DMS 273 treated with DMSO at 0.1 percent for 48 hours (cell line): ENCODE results near the gene IFITM10.
"Not testable (repeated sequence)": the region's sequence is repeated elsewhere in the genome, so short reads cannot be mapped to it uniquely, and the experiment has no call there.

Experiments
- DNase-seq: peaks from one replicate; lab custom pipeline; 2025; lab: John Stamatoyannopoulos, UW

Gene IFITM10

DNA sequence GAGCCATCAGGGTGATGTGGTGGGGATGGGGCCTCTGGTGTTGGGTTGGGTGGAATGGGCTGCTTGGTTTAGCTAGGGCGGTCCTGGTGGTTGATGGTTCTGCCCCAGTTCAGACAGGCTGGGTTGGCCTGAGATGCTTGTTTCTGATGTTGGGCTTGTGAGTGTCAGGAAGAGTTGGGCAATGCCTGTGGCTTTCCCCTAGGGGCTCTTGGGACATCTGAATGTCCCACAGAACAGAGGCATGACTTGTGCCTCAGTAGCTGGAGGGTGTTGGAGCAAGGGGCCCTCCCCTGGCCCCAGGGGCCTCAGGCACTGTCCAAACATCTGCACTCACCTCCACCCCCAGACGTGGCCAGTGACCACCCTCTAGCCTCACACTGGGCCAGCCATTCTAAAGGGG, 27.3 kb upstream of the IFITM10 start:
- no peak for DNase-seq

GRCh38 chr11:1776944-1777715, 26.7 kb upstream of the IFITM10 start:
- DNase-seq: no peak

DNA sequence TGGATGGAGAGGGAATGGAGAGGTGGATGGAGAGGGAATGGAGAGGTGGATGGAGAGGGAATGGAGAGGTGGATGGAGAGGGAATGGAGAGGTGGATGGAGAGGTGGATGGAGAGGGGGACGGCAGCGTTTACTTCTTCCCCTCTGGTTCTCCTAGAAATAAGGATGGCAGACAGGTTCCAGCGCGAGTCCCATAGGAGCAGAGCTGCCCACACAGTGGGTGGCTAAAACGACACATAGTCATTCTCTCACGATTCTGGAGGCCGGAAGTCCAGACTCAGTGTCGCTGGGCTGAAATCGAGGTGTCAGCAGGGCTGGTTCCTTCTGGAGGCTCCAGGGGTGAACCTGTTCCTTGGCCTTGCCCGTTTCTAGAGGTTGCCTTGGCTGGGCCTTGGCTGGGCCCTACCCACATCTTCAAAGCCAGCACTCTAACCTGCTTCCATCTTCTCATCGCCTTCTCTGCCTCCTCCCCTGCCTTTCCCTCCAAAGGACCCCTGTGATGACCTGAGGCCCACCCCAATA, 26.0 kb upstream of the IFITM10 start:
- DNase-seq: no peak

- DNase-seq: no peak
These were observed 24.5 kb upstream of the IFITM10 start for GRCh38 chr11:1774886-1775285.

GRCh38 chr11:1773994-1774550, 23.7 kb upstream of the IFITM10 start:
- DNase-seq: no peak

DNA sequence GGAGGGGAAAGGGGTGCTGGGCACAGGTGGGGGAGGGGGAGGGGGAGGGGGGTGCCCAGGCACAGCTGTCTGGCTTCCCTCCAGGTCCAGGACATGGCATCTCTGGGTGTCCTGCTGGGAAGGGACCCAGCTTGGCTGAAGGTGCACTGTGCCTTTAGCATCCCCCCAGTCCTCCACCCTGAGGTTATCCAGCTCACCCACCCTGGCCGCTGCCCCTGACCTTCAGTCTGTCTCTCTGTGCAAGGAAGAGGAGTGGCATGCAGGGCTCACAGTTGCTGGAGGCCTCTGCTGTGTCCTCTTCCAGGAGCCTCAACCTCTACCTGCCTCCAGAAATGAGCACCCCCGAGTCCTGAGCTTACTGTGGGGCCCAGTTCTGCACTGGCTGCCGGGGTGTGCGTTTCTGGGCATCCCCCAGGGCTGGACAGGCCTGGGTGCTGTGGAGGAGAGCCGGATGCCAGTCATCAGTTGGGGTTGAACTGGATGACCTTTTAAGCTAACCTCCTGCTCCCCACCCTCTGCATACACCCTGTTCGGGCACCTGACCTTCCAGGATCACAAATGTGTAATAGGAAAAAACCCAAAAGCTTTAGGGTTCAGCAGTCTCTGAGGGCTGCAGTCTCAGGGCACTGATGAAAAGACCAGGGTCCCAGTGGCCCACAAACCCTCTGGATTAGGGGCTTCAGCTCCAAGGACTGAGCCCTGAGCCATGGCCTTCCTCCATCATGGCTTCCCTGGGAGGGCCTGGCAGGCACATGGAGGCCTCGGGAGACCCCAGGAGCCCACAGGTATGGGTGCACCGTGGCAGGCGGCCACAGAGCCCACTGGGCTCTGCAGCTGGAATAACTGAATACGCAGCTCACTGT, 23.0 kb upstream of the IFITM10 start:
- no peak for DNase-seq

DNA sequence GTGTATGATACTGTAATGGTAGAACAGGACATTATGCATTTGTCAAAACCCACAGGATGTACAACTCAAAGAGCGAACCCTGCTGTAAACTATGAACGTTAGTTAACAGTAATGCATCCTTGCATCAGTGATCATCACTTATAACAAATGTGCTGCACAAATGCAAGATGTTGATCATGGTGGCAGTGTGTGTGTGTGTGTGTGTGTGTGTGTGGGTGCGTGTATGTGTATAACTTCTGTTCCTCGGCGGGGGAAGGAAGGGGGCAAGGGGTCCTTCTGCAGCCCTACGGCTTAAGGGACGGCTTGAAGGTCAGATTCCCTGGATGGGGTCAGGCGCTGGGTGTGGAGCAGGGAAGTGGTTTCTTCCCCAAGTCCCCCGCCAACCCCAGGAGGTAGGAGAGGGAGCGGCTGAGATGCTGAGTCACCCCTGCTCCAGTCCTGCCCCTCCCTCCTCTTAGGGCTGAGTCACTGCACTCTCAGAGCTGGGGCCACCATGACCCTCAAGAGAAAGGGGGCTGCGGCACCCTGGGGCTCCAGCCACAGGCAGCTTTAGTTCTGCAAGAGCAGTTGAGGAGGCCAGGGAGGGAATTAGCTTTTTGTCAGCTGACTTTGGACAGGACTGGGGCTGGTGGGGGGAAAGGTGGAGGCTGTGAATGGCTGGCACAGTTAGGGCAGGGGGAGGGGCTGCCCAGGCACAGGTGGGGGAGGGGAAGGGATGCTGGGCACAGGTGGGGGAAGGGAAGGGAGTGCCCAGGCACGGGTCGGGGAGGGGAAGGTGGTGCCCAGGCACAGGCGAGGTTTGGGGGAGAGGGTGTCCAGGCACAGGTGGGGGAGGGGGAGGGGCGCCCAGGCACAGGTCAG, 22.1 kb upstream of the IFITM10 start:
- DNase-seq: no peak

DNA sequence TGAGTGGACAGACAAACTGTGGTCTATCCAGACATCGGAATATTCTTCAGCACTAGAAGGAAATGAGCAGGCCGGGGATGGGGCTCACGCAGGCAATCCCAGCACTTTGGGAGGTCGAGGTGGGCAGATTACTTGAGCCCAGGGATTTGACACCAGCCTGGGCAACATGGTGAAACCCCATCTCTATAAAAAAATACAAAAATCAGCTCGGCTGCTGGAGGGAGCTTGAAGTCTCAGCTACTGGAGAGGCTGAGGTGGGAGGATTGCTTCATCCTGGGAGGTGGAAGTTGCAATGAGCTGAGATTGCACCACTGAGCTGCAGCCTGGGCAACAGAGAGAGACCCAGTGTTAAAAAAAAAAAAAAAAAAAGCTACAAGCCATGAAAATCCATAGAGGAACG, 21.3 kb upstream of the IFITM10 start:
- DNase-seq: no peak

- DNase-seq: no peak
These were observed 20.9 kb upstream of the IFITM10 start for GRCh38 chr11:1771273-1771672.

DNA sequence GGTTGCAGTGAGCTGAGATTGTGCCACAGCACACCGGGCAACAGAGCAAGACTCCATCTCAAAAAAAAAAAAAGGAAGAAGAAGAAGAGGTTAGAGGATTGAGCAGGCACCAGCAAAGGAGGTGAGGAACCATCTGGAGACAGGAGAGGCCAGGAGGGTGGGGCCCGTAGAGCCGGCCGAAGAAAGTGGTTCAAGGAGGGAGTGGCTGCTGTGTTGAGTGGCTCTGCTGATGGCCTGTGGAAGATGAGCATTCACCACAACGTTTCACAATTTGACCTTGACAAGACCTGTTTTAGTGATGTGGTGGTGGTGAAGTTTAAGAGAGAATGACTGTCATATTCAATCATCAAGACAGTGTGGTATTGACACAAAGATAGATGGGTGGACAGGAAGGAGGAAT, 20.1 kb upstream of the IFITM10 start:
- DNase-seq: no peak

DNA sequence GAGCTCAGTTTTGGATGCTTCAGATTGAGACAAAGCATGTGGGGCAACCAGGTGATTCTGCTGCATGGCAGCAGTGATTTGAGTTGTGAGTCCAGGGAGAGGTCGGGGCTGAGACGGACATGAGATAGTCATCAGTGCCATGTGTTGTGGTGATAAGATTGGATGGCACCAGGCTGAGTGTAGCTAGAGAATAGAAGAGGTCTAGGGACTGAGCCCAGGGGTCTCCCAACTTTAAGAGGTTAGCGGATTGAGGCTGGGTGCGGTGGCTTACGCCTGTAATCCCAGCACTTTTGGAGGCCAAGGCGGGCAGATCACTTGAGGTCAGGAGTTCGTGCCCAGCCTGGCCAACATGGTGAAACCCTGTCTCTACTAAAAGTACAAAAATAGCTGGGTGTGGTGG, 19.7 kb upstream of the IFITM10 start:
- no peak for DNase-seq

DNA sequence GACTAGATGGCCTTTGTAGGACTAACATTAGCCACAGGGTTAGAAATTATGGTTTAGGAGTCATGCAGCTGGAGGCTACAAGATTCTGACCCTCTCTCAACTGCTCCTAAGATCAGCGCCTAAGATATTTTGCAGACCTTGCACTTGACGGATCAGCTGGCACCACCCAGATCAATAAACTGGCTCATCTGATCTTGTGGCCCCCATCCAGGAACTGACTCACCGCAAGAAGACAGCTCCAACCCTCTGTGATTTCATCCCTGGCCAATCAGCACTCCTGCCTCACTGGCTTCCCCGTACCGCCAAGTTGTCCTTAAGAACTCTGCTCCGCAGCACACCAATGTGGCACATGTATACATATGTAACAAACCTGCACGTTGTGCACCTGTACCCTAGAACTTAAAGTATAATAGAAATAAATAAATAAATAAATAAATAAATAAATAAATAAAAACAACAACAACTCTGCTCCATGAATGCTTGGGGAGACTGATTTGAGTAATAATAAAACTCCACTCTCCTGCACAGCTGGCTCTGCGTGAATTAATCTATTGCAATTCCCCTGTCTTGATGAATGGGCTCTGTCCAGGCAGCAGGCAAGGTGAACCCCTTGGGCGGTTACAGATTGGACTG, 19.0 kb upstream of the IFITM10 start:
- DNase-seq: not testable (repeated sequence)

GRCh38 chr11:1768141-1768469, 17.7 kb upstream of the IFITM10 start:
- DNase-seq: no peak

- no peak for DNase-seq
These were observed 17.2 kb upstream of the IFITM10 start for GRCh38 chr11:1767399-1768140.

DNA sequence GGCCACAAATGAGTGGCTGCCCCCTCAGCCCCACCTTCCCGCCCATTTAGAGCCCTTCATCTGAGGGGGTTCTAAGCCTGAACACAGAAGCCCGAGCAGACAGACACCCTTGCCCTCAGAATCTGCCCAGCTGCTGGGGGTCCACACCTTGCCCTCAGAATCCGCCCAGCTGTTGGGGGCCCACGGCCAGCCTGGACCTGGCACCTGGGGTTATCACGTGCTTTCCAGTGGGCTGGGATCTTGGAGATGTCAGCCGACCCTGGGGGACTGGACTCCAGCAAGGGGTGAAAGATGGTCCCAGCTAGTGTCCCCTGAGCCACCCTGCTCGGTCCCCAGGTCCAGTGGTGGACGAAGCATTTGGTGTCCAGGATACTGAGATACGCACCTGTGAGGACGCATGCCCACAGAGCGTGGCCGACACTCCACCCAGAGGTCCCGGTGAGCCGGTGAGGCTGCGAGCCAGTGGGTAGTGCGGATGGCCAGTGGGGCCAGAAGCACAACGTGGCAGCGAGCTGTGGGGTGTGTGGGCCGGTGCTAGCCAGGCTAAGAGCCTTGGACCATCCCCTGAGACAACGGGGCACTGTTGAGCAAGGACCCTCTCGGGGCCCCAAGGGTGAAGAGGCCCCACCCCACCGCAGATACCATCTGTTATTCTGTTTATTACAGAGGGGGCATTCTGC, 16.5 kb upstream of the IFITM10 start:
- DNase-seq: no peak

DNA sequence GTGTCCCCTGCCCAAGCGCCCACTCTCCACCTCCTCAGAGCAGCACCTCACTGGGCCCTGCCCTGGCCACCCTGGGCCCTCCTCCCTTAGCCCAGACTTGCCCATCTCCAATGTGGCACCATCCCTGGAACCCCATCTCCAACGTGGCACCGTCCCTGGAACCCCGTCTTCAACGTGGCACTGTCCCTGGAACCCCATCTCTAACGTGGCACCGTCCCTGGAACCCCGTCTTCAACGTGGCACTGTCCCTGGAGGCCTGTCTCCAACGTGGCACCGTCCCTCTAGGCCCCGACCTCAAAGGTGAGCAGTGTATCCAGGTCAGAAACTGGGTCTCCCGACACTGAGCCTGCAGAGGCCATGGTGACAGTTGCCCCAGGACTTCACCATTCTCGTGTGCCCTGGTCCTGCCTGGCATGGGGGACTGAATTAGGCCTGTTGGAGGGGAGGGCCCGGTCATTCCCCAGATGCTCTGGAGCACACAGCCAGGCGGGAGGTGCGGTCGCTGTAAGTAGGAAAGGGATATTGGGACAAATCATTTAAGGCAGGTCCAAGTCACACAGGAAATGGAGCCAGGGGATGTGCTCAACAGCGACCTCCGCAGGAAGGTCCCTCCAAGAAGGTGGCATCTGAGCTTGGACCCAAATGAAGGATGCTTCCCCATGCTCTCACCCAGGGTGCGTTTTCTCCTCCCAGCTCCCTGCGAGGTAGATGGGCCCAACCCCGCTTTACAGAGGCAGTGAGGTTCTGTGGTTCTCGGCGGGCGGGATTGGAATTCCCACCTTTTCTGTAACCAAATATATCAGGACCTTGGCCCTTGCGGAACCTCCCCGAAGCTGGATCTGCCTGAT, 15.7 kb upstream of the IFITM10 start:
- no peak for DNase-seq

GRCh38 chr11:1763796-1764661, 13.6 kb upstream of the IFITM10 start, which contains the start of gene CTSD:
Gene CTSD (minus strand): TSS chr11:1763927. CDS start chr11:1763859, 68 bp downstream.
- no peak for DNase-seq

DNA sequence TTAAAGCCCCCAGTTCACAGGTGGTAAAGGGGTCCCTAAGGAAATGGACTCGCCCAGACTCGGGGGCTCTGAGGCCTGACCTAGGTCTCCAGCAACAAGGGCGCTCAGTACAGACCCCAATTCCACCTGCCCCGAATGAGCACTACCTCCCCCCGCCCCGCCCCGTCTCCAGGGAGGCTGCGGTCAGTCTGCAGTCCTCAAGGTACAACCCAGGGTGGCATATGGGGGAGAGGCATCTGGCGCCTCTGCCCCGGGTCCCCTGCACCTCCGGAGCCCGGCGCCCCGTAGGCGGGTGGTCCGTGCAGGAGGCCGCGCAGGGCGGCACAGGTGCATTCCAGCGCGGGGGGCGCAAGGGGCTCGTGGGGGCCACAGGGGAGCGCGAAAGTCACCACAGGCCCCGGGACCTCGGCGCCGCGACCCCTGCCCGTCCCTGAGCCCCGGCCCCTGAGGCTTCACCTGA, 13.0 kb upstream of the IFITM10 start:
- no peak for DNase-seq
